BLaER1 (cell line): Measurements from ENCODE around the gene CFAP251.

Experiments used
- H3K27ac ChIP-seq: shearing (Covaris generic); formaldehyde crosslinking; 2 replicates; pipeline ENCODE4 v1.8.1; 2022
- H3K27me3 ChIP-seq: shearing (Covaris generic); formaldehyde crosslinking; 2 replicates; pipeline ENCODE4 v1.8.1; 2022
- H3K36me3 ChIP-seq: shearing (Covaris generic); formaldehyde crosslinking; 2 replicates; pipeline ENCODE4 v1.8.1; 2022
- H3K4me1 ChIP-seq: shearing (Covaris generic); formaldehyde crosslinking; 2 replicates; pipeline ENCODE4 v1.8.1; 2022
- H3K4me2 ChIP-seq: shearing (Covaris generic); formaldehyde crosslinking; 2 replicates; pipeline ENCODE4 v1.8.1; 2022
- H3K4me3 ChIP-seq: shearing (Covaris generic); formaldehyde crosslinking; 2 replicates; pipeline ENCODE4 v1.8.1; 2022
- H3K9ac ChIP-seq: shearing (Covaris generic); formaldehyde crosslinking; 2 replicates; pipeline ENCODE4 v1.8.1; 2022
- H3K9me3 ChIP-seq: shearing (Covaris generic); formaldehyde crosslinking; 2 replicates; pipeline ENCODE4 v1.8.1; 2022
- H4K20me1 ChIP-seq: shearing (Covaris generic); formaldehyde crosslinking; 2 replicates; pipeline ENCODE4 v1.8.1; 2022
- Cebpa-rat ChIP-seq: shearing (Covaris generic); IDR thresholded peaks from 2 replicates; pipeline ENCODE4 v1.8.1; 2022

Gene CFAP251

DNA sequence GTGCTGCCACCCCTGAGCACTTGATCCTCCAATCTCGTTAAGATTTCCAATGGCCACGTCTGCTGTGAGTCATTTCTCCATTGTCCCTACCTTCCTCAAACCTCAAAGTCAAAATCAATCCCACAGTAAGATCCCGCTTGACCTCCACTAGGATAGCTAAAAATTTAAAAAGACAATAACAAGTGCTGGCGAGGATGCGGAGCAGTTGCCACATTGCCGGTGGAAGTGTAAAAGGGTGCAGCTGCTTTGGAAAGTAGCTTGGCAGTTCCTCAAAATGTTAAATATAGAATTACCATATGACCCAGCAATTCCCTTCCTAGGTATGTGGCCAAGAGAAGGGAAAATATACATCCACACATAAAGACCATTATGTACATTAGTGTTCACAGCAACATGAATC is 93.8 kb downstream of the CFAP251 start:
- H4K20me1 ChIP-seq, result no peaks in the 10 kb centered on the region
- TF ChIP-seq Cebpa-rat, result no peak
- peaks cover 13% of the 10 kb centered on the region; the same call in 1 of the 2 replicates for H3K36me3 ChIP-seq
- no peaks in the 10 kb centered on the region; the same call in 1 of the 2 replicates for H3K9me3 ChIP-seq
- peak overlapping the region; percentile 95 for H3K27ac ChIP-seq
- H3K4me3 ChIP-seq, result no peak overlapping the region
- no peak overlapping the region for H3K9ac ChIP-seq
- H3K27me3 ChIP-seq, result no peaks in the 10 kb centered on the region
- H3K4me1 ChIP-seq, result peaks cover 100% of the 10 kb centered on the region
- H3K4me2 ChIP-seq, result peak overlapping the region; percentile 99

DNA sequence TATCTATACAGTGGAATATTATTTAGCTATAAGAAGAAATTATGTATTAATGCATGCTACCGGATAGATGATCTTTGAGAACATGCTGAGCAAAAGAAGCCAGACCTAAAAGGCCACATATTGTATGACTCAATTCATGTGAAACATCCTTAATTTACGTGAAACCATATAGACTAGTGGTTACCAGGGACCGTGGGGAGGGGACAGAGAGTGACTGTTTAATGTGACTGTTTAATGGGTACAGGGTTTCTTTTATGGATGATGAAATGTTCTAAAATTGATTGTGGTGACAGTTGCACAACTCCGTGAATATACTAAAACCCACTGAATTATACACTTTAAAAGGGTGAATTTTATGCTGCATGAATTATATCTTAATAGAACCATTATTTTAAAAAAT is 94.7 kb downstream of the CFAP251 start:
- peak overlapping the region; percentile 95 for H3K27ac ChIP-seq
- no peaks in the 10 kb centered on the region for H4K20me1 ChIP-seq
- H3K4me2 ChIP-seq, result peak overlapping the region; percentile 99
- no peak for TF ChIP-seq Cebpa-rat
- H3K9me3 ChIP-seq, result peaks cover 4% of the 10 kb centered on the region
- H3K4me3 ChIP-seq, result 0 out of 2 replicates have a peak overlapping the region, but pooled peaks have one; percentile 43
- H3K9ac ChIP-seq, result peak overlapping the region; percentile 64
- peaks cover 16% of the 10 kb centered on the region; the same call in 1 of the 2 replicates for H3K36me3 ChIP-seq
- peaks cover 93% of the 10 kb centered on the region for H3K4me1 ChIP-seq
- H3K27me3 ChIP-seq, result no peaks in the 10 kb centered on the region

GRCh38 chr12:122013791-122014590 is 95.6 kb downstream of the CFAP251 start:
- H3K4me2 ChIP-seq, result peak overlapping the region; percentile 99
- H3K9ac ChIP-seq, result peak overlapping the region; percentile 64

GRCh38 chr12:122014781-122015180 is 96.4 kb downstream of the CFAP251 start:
- no peaks in the 10 kb centered on the region for H3K27me3 ChIP-seq
- TF ChIP-seq Cebpa-rat, result no peak
- H4K20me1 ChIP-seq, result no peaks in the 10 kb centered on the region
- H3K4me2 ChIP-seq, result peak overlapping the region; percentile 99
- 0 out of 2 replicates have a peak overlapping the region, but pooled peaks have one; percentile 43 for H3K4me3 ChIP-seq
- peaks cover 93% of the 10 kb centered on the region for H3K4me1 ChIP-seq
- H3K27ac ChIP-seq, result peak overlapping the region; percentile 95
- H3K9ac ChIP-seq, result peak overlapping the region; percentile 64; the same call in 1 of the 2 replicates
- H3K36me3 ChIP-seq, result peaks cover 19% of the 10 kb centered on the region; the same call in 1 of the 2 replicates
- peaks cover 14% of the 10 kb centered on the region for H3K9me3 ChIP-seq

More at GRCh38 chr12:122013791-122014590, 95.6 kb downstream of the CFAP251 start:
- H3K4me1 ChIP-seq, result peaks cover 93% of the 10 kb centered on the region
- peak overlapping the region; percentile 43; the same call in 1 of the 2 replicates for H3K4me3 ChIP-seq
- H3K27me3 ChIP-seq, result no peaks in the 10 kb centered on the region
- H3K27ac ChIP-seq, result peak overlapping the region; percentile 95
- H4K20me1 ChIP-seq, result no peaks in the 10 kb centered on the region
- peaks cover 19% of the 10 kb centered on the region; the same call in 1 of the 2 replicates for H3K36me3 ChIP-seq
- no peak for TF ChIP-seq Cebpa-rat
- peaks cover 13% of the 10 kb centered on the region for H3K9me3 ChIP-seq

DNA sequence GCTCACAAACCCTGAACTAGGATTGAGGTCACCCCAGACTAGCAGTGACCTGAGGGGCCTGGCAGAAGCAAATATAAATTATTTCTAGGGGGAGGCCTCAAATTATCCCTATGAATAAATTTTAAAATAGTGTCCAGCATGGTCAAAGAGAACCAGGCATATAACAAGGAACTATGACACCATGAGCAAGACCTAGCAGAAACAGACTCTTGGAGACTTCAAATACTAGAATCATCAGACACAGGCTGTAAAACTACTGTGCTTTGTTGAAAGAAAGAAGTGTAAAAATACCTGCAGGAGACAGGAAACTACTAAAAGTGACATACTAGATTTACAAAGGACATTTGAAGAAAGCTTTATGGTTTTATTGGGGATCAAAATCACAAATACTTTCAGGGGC is 100.1 kb downstream of the CFAP251 start:
- H4K20me1 ChIP-seq, result peaks cover 7% of the 10 kb centered on the region
- no peak for TF ChIP-seq Cebpa-rat
- no peak overlapping the region for H3K9ac ChIP-seq
- peaks cover 11% of the 10 kb centered on the region; the same call in 1 of the 2 replicates for H3K36me3 ChIP-seq
- H3K27me3 ChIP-seq, result no peaks in the 10 kb centered on the region
- H3K27ac ChIP-seq, result 0 out of 2 replicates have a peak overlapping the region, but pooled peaks have one; percentile 99
- peaks cover 14% of the 10 kb centered on the region for H3K9me3 ChIP-seq
- H3K4me2 ChIP-seq, result peak overlapping the region; percentile 97
- H3K4me1 ChIP-seq, result peaks cover 68% of the 10 kb centered on the region
- peak overlapping the region; percentile 95 for H3K4me3 ChIP-seq

GRCh38 chr12:122018937-122019336 is 100.5 kb downstream of the CFAP251 start:
- Histone ChIP-seq H3K4me3 (peak overlapping the region; percentile 95), H3K4me2 (peak overlapping the region; percentile 97), H3K4me1 (peaks cover 63% of the 10 kb centered on the region)

DNA sequence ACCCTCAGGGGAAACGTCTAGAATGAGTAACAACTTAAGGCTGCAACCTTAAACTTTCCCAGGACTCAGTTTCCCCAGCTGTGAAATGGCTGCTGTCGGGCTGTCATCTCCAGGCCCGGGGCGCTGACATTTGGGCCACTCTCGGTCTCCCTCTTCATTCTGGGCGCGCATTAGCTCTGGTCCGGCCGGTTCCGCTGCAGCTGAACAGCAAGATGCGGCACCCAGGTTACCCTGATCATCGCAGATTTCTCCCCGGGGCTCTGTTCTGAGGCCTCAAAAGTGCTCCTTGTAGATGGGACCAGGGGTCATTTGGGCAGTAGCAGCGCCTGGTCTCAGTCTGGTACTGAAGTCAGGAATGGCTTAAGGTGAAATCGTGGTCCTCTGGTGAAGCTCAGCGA is 102.4 kb downstream of the CFAP251 start:
- Histone ChIP-seq H3K4me1 (peaks cover 61% of the 10 kb centered on the region), H4K20me1 (peaks cover 31% of the 10 kb centered on the region), H3K9ac (peak overlapping the region; percentile 99), H3K27me3 (no peaks in the 10 kb centered on the region), H3K4me3 (peak overlapping the region; percentile 95), H3K36me3 (peaks cover 11% of the 10 kb centered on the region; the same call in 1 of the 2 replicates), H3K9me3 (peaks cover 14% of the 10 kb centered on the region), H3K27ac (peak overlapping the region; percentile 99), H3K4me2 (peak overlapping the region; percentile 97)
- no peak for TF ChIP-seq Cebpa-rat

More at GRCh38 chr12:122018937-122019336, 100.5 kb downstream of the CFAP251 start:
- no peaks in the 10 kb centered on the region for H3K27me3 ChIP-seq
- peaks cover 12% of the 10 kb centered on the region for H4K20me1 ChIP-seq
- no peak overlapping the region; the same call in 1 of the 2 replicates for H3K9ac ChIP-seq
- TF ChIP-seq Cebpa-rat, result no peak
- peak overlapping the region; percentile 99; the same call in 1 of the 2 replicates for H3K27ac ChIP-seq
- H3K36me3 ChIP-seq, result peaks cover 11% of the 10 kb centered on the region; the same call in 1 of the 2 replicates
- peaks cover 14% of the 10 kb centered on the region for H3K9me3 ChIP-seq

GRCh38 chr12:122021193-122021821 is 102.9 kb downstream of the CFAP251 start:
- peak overlapping the region; percentile 95 for H3K4me3 ChIP-seq
- peak overlapping the region; percentile 99 for H3K27ac ChIP-seq
- peak overlapping the region; percentile 97 for H3K4me2 ChIP-seq
- H3K9ac ChIP-seq, result peak overlapping the region; percentile 99
- TF ChIP-seq Cebpa-rat, result no peak
- peaks cover 14% of the 10 kb centered on the region for H3K9me3 ChIP-seq
- peaks cover 61% of the 10 kb centered on the region for H3K4me1 ChIP-seq
- H3K36me3 ChIP-seq, result peaks cover 11% of the 10 kb centered on the region; the same call in 1 of the 2 replicates
- peaks cover 36% of the 10 kb centered on the region for H4K20me1 ChIP-seq
- no peaks in the 10 kb centered on the region for H3K27me3 ChIP-seq

- no peak for TF ChIP-seq Cebpa-rat
- Histone ChIP-seq H3K36me3 (peaks cover 7% of the 10 kb centered on the region; the same call in 1 of the 2 replicates), H3K4me2 (peak within 1 kb of the TSS; percentile 97), H4K20me1 (peaks cover 42% of the 10 kb centered on the region), H3K27ac (peak within 1 kb of the TSS; percentile 99), H3K4me1 (peaks cover 61% of the 10 kb centered on the region), H3K9me3 (peaks cover 14% of the 10 kb centered on the region), H3K4me3 (peak within 1 kb of the TSS; percentile 95), H3K9ac (peak within 1 kb of the TSS; percentile 99), H3K27me3 (no peaks in the 10 kb centered on the region)
These were observed 103.5 kb downstream of the CFAP251 start, which contains the start of gene BCL7A for GRCh38 chr12:122021822-122022392. Gene BCL7A, plus strand, starts transcription at chr12:122021884. Its CDS starts 208 bp downstream, at chr12:122022092.
